Ascending aorta (tissue), 2 donors: Measurements from ENCODE around the gene CACNG1. TPM values are rescaled to one million over a fixed set of nuclear protein-coding genes. Genes with fewer than 3 reads are reported as not detected.

Experiments used
- DNase-seq, 2 donors: peaks; one replicate each; pipeline ENCODE4 v3.0.0-alpha.2; 2019; ENCODE audit warnings: low spot score in 2 of 2
- H3K27ac ChIP-seq, 2 donors: fragments of 200-600 bp; sonication (generic); one replicate each; pipeline ENCODE4 v1.5.1; 2016 to 2017; ENCODE audit warnings: mild to moderate bottlenecking in 1 of 2
- H3K27me3 ChIP-seq: fragments of 200-600 bp; sonication (generic); one replicate; pipeline ENCODE4 v1.5.1; 2017
- H3K36me3 ChIP-seq, 2 donors: fragments of 200-600 bp; sonication (generic); one replicate each; pipeline ENCODE4 v1.5.1; 2016
- H3K4me1 ChIP-seq, 2 donors: fragments of 200-600 bp; sonication (generic); one replicate each; pipeline ENCODE4 v1.5.1; 2016 to 2017; ENCODE audit warnings: mild to moderate bottlenecking in 1 of 2
- H3K4me3 ChIP-seq, 2 donors: fragments of 200-600 bp; sonication (generic); one replicate each; pipeline ENCODE4 v1.5.1; 2016 to 2017; ENCODE audit warnings: mild to moderate bottlenecking in 1 of 2
- H3K9me3 ChIP-seq, 2 donors: fragments of 200-600 bp; sonication (generic); one replicate each; pipeline ENCODE4 v1.5.1; 2016
- intact Hi-C: fragments of 100-400 bp; cut with DNase I; formaldehyde crosslinking; loops from one replicate; pipeline ENCODE4 v1.15.1; 2023
- total RNA-seq: library from RNA; depleted of rRNA; stranded (reverse); fragments of >200 nt; gene quantifications from one replicate; pipeline ENCODE4 v1.1.0, GENCODE V29; 2016
- TF ChIP-seq, protein P1 (sequence below), 3 experiments: fragments of 200-600 bp in 2 of 3; fragments of 450-650 bp in 1 of 3; sonication (generic) in 2 of 3; IDR thresholded peaks; one replicate each; pipeline ENCODE4 v1.5.1; 2016 to 2019; ENCODE audit warnings: antibody characterized with exemption in 3 of 3, mild to moderate bottlenecking in 1 of 3, moderate library complexity in 1 of 3

The CACNG1 gene
- total RNA-seq, 1 donor from 2014 or later = not detected

DNA sequence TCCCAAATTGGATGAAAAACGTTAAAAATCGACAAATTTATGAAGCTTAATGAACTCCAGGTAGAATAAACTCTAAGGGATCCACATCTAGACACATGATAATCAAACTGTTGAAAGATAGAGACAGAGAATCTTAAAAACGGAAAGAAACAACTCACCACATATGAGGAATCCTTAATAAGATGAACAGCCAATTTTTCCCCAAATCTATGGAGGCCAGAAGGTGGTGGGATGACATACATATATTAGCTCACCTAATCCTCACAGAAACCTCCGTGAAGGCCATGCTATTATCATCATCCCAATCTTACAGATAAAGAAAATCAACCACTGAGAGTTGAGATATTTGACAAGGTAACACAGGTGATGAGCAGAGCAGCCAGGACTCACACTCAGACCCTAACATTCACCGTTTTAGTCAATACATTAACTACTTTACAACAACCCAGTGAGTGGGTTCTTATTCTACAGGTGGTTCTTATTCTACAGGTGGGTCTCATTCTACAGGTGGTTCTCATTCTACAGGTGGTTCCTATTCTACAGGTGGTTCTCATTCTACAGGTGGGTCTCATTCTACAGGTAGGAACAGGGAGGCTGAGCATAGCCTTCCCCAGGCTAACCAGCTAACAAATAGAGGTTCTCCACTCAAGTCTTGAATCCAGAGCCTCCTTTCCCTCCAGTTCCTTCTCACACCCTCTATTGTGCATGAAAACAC is 4.8 kb downstream of the CACNG1 start:
- Histone ChIP-seq H3K4me3 (no peak overlapping the region), H3K36me3 (no peaks in the 10 kb centered on the region), H3K27ac (no peak overlapping the region), H3K27me3 (no peaks in the 10 kb centered on the region), H3K9me3 (peaks cover 9 to 20% of the 10 kb centered on the region in 2 donors), H3K4me1 (no peaks in the 10 kb centered on the region)
- intact Hi-C loops = no loop called here
- TF ChIP-seq, protein P1, sequence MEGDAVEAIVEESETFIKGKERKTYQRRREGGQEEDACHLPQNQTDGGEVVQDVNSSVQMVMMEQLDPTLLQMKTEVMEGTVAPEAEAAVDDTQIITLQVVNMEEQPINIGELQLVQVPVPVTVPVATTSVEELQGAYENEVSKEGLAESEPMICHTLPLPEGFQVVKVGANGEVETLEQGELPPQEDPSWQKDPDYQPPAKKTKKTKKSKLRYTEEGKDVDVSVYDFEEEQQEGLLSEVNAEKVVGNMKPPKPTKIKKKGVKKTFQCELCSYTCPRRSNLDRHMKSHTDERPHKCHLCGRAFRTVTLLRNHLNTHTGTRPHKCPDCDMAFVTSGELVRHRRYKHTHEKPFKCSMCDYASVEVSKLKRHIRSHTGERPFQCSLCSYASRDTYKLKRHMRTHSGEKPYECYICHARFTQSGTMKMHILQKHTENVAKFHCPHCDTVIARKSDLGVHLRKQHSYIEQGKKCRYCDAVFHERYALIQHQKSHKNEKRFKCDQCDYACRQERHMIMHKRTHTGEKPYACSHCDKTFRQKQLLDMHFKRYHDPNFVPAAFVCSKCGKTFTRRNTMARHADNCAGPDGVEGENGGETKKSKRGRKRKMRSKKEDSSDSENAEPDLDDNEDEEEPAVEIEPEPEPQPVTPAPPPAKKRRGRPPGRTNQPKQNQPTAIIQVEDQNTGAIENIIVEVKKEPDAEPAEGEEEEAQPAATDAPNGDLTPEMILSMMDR (IDR thresholded peaks at IDR 0.05) = no peak
- no peak for DNase-seq

GRCh38 chr17:67050066-67050465 is 5.7 kb downstream of the CACNG1 start:
- Histone ChIP-seq H3K27ac (no peak overlapping the region), H3K9me3 (peaks cover 9 to 20% of the 10 kb centered on the region in 2 donors), H3K4me1 (no peaks in the 10 kb centered on the region), H3K27me3 (no peaks in the 10 kb centered on the region), H3K4me3 (no peak overlapping the region), H3K36me3 (no peaks in the 10 kb centered on the region)
- intact Hi-C loops = no loop called here
- TF ChIP-seq, protein P1 (IDR thresholded peaks at IDR 0.05) = no peak
- no peak for DNase-seq

DNA sequence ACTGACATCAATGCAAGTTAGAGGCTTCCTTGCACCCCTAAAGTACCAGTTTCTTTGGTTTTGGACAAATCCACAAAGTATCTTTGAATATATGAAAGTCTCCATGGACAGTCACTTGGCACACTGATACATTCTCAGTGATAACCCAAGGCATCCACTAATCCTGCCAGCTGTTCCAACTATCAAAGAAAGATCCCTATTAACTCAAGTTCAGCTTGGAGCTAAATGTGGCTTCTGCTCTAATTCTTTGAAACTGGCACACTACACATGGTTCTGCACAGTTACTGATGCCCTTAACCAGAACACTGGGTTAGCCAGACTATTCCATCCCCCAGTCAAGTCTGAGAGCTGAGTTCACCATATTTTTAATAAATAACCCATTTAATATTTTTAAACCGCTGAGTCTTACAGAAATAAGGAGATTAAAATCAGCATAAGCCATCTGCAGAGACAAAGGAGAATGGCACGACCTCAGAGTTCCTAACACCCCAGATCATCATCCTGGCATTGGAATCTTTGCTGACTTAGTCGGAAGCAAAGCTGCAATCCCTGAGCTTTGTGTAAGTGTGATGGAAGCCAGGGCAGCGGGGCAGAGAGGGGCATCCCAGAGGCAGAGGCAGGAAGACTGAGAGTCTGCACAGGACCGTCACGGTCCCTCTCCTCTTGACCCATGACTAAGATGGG is 6.3 kb downstream of the CACNG1 start:
- TF ChIP-seq, protein P1 (IDR thresholded peaks at IDR 0.05) = no peak
- Histone ChIP-seq H3K4me1 (no peaks in the 10 kb centered on the region), H3K27me3 (no peaks in the 10 kb centered on the region), H3K9me3 (peaks cover 9 to 20% of the 10 kb centered on the region in 2 donors), H3K4me3 (no peak overlapping the region), H3K27ac (no peak overlapping the region), H3K36me3 (no peaks in the 10 kb centered on the region)
- intact Hi-C loops = no loop called here
- DNase-seq = no peak

DNA sequence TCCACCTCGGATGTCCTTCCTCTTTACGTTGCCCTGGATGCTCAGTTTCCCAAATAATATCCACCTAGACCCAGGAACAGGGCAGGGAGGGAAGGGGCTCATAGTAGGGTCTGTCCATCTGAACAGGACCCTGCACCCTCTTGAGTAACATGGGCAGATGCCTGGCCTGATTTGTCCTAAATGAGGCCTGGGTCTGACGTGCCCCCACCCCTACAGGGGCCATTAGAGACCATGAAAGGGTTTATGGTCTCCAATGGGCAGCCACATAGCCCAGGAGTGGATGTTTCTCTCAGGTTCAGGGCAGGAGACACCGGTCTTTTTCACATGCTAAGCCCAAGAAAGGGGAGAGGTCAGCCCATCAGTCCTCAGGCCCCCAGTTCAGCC is 6.8 kb downstream of the CACNG1 start:
- Histone ChIP-seq H3K9me3 (peaks cover 9 to 20% of the 10 kb centered on the region in 2 donors), H3K36me3 (no peaks in the 10 kb centered on the region), H3K27me3 (no peaks in the 10 kb centered on the region), H3K4me3 (no peak overlapping the region), H3K4me1 (no peaks in the 10 kb centered on the region), H3K27ac (no peak overlapping the region)
- TF ChIP-seq, protein P1 (IDR thresholded peaks at IDR 0.05) = no peak
- DNase-seq = no peak
- intact Hi-C loops = no loop called here

- Histone ChIP-seq H3K4me3 (no peak overlapping the region), H3K4me1 (no peaks in the 10 kb centered on the region), H3K27me3 (no peaks in the 10 kb centered on the region), H3K9me3 (peaks cover 9 to 20% of the 10 kb centered on the region in 2 donors), H3K36me3 (no peaks in the 10 kb centered on the region), H3K27ac (no peak overlapping the region)
- TF ChIP-seq, protein P1 (IDR thresholded peaks at IDR 0.05) = no peak
- intact Hi-C loops = no loop called here
- DNase-seq = no peak
Observed at GRCh38 chr17:67051837-67052236, 7.5 kb downstream of the CACNG1 start.
